HEK293T (cell line): ENCODE data around the gene MOCS1.

ENCODE experiments used
- ARNT ChIP-seq: fragments of 450-650 bp; IDR thresholded peaks from 2 replicates; pipeline ENCODE4 v1.6.1; 2017; ENCODE audit warnings: mild to moderate bottlenecking
- BHLHE40 ChIP-seq: fragments of 450-650 bp; IDR thresholded peaks from 2 replicates; pipeline ENCODE4 v1.6.1; 2016; ENCODE audit warnings: mild to moderate bottlenecking, moderate library complexity, borderline replicate concordance
- CTBP1 ChIP-seq: fragments of 450-650 bp; IDR thresholded peaks from 2 replicates; pipeline ENCODE4 v1.6.1; 2016; ENCODE audit warnings: borderline replicate concordance
- FOXM1 ChIP-seq: fragments of 450-650 bp; IDR thresholded peaks from 2 replicates; pipeline ENCODE4 v1.6.1; 2017; ENCODE audit warnings: mild to moderate bottlenecking, borderline replicate concordance
- SP1 ChIP-seq: fragments of 450-650 bp; IDR thresholded peaks from 2 replicates; pipeline ENCODE4 v1.6.1; 2017
- SUZ12 ChIP-seq: fragments of 450-650 bp; IDR thresholded peaks from 2 replicates; pipeline ENCODE4 v1.6.1; 2016; ENCODE audit warnings: mild to moderate bottlenecking
- TARDBP ChIP-seq: fragments of 450-650 bp; IDR thresholded peaks from 2 replicates; pipeline ENCODE4 v1.6.1; 2016
- ZNF384 ChIP-seq: fragments of 450-650 bp; IDR thresholded peaks from 2 replicates; pipeline ENCODE4 v1.6.1; 2016

DNA sequence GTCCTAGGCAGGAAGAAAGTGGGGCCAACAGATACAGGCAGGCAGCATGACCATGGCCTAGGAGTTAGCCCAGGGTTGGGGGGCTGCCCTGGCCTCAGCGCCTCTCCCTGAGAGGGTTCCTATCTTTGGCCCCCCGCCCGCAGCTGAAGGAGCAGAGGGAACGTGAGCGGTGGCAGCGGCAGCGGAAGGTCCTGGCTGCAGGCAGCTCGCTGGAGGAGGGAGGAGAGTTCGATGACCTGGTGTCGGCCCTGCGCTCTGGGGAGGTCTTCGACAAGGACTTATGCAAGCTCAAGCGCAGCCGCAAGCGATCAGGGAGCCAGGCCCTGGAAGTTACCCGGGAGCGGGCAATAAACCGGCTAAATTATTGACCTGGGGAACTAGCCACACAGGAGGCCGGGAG is 32.6 kb downstream of the MOCS1 start:
- no peak for TF ChIP-seq CTBP1
- no peak for TF ChIP-seq SP1
- no peak for TF ChIP-seq ARNT
- no peak for TF ChIP-seq ZNF384
- no peak for TF ChIP-seq SUZ12
- TF ChIP-seq TARDBP, result no peak
- no peak for TF ChIP-seq BHLHE40
- TF ChIP-seq FOXM1, result no peak
